Measurements from ENCODE around the gene ZBTB32.

ZBTB32 gene

GRCh38 chr19:35702223-35703012 lies 1.9 kb upstream of the ZBTB32 start:
- DNase-seq = peak; percentile 97

DNA sequence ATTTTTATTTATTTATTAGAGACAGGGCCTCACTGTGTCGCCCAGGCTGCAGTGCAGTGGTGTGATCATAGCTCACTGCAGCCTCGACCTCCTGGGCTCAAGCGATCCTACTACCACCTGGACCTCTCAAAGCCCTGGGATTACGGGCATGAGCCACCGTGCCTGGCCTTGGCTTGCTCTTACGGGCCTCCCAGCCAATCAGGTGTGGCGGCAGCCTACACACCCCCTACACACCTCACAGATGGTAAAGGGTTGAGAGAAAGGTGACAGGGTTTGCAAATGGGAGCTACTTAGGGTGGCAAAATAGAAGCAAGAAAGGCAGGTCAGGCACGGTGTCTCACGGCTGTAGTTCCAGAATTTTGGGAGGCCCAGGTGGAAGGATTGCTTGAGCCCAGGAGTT lies 1.0 kb upstream of the ZBTB32 start:
- DNase-seq = no peak

DNA sequence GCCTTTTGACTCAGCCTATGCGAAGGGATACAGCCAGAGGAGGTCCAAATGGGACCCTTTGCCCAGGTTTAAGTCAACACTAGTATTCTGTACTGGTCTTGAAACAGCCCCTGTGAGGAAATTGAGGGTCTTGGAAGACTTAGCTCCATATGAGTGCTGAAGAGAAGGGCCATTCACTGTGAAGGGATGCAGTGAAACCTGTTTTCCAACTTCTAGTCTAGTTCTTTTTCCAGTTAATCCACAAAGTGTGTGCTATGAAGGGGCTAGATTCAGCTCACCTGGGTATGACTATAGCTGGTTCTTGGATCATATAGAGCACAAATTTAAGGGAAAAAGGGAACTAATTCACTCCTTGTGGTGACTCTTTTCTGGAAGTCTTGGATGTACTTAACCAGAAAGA lies 4.0 kb downstream of the ZBTB32 start:
- DNase-seq = no peak

GRCh38 chr19:35710784-35711723 lies 6.7 kb downstream of the ZBTB32 start:
- peak; percentile 36 for DNase-seq

GRCh38 chr19:35712567-35713505 lies 8.5 kb downstream of the ZBTB32 start:
- DNase-seq = peak; percentile 55

GRCh38 chr19:35713506-35713850 lies 9.1 kb downstream of the ZBTB32 start:
- DNase-seq = no peak

- DNase-seq = no peak
Measured at GRCh38 chr19:35713904-35714495, 9.6 kb downstream of the ZBTB32 start.

DNA sequence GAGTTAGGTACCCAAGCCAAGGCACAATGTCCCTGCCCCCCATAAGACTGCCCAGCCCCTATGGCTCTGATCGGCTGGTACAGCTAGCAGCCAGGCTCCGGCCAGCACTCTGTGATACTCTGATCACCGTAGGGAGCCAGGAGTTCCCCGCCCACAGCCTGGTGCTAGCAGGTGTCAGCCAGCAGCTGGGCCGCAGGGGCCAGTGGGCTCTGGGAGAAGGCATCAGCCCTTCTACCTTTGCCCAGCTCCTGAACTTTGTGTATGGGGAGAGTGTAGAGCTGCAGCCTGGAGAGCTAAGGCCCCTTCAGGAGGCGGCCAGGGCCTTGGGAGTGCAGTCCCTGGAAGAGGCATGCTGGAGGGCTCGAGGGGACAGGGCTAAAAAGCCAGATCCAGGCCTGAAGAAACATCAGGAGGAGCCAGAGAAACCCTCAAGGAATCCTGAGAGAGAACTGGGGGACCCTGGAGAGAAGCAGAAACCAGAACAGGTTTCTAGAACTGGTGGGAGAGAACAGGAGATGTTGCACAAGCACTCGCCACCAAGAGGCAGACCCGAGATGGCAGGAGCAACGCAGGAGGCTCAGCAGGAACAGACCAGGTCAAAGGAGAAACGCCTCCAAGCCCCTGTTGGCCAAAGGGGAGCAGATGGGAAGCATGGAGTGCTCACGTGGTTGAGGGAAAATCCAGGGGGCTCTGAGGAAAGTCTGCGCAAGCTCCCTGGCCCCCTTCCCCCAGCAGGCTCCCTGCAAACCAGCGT lies 10.4 kb downstream of the ZBTB32 start:
- DNase-seq = no peak

- DNase-seq = no peak
Measured at GRCh38 chr19:35715355-35715809, 11.0 kb downstream of the ZBTB32 start.

DNA sequence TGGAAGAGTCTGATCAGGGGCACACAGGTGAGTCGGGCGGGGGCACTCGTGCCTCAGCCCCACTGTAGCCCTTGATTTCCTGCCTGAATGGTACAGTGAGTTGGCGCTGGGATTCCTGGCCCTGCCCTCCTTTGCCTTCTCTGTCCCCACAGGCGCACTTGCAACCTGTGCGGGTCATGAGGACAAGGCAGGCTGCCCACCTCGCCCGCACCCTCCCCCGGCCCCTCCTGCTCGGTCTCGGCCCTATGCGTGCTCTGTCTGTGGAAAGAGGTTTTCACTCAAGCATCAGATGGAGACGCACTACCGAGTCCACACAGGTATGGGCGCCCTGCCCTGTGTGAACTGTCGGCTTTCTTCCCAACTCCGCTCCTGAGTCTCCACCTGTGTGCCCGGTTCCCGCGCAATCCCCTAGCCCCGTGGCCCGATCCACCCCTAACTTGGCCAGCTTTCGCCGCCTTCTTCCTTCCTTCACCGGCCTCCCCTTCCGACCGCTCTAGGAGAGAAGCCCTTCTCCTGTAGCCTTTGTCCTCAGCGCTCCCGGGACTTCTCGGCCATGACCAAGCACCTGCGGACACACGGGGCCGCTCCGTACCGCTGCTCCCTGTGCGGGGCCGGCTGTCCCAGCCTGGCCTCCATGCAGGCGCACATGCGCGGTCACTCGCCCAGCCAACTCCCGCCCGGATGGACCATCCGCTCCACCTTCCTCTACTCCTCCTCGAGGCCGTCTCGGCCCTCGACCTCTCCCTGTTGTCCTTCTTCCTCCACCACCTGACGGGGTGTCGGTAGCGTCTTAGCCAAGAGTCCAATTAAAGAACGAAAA lies 11.8 kb downstream of the ZBTB32 start:
- DNase-seq = peak; percentile 19

DNA sequence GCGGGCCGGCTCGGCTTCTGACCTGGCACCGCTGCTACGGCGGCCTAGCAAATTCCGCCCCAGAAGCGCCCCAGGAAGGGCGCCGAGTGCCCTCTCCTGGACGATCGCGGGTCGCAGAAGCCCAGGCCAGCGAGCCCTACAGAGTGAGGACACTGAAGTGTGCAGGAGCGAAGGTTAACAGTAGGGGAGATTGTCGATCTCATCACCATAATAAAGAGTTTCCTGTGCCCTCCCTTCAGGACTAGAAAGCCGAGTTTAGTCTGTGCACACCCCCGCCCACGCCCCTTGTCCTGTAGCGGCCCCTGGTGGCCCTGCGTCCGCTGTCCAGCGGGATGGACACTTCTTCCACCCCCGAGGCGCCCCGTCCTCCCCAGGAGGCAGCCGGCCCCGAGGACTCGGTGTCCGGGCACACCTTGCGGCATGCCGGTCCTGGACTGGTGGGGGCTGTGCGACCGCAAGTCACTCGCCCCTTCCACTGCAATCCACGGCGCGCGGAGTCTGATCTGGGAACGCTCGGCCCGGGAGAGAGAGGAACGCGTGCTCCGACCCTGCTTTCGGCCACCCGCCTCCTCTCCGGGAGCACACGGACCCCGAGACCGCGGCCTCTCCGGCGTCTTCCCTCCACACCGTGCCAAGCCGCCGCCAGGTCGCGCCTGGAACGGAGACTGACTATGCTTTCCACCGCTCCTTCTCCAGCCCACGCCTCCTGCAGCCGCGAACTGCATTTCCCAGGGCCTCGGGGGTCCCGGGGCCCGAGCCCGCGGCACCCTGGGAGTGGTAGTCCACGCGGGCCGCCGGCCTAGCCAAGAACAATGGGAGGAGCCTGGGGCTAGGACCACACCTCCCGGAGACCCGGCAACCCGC lies 12.7 kb downstream of the ZBTB32 start:
- peak; percentile 98 for DNase-seq

- no peak for DNase-seq
Measured at GRCh38 chr19:35717665-35718344, 13.4 kb downstream of the ZBTB32 start, which contains the start of gene KMT2B. KMT2B (plus strand) TSS chr19:35718003; CDS start chr19:35718019, 16 bp downstream.

DNA sequence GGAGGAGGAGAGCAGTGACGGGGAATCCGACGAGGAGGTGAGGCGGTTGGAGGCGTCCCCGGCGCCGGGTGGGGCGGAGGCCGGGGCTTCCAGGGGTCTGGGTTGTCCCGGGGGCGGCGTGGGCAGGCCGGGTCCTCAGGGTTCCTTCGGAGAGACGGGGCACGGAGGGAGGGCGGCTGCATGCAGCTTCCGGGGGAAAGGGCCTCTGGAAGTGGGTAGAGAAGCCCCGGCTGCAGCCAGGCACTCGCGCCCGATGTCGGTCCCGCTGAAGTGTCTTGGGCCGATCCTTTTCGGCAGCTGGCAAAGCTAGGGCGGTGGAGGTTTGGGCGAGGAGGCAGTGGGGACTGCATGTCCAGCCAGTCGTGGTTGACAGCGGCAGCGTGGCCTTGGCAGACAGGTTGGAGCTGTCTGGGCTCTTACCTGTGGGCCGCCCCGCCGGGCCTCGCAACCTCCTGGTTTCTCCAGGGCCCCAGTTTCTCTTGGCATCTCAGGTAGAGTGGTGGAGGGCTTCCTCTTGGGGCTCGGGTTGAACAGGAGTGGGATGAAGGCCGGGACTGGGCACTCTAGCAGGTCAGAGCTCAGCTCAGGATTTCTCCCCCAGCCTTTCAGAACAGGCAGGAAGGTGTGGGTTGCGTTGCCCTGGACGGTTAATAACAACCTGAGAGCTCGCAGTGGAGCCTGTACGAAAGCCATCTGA lies 14.1 kb downstream of the ZBTB32 start:
- peak; percentile 39 for DNase-seq

GRCh38 chr19:35719402-35720162 lies 15.2 kb downstream of the ZBTB32 start:
- DNase-seq = no peak

DNA sequence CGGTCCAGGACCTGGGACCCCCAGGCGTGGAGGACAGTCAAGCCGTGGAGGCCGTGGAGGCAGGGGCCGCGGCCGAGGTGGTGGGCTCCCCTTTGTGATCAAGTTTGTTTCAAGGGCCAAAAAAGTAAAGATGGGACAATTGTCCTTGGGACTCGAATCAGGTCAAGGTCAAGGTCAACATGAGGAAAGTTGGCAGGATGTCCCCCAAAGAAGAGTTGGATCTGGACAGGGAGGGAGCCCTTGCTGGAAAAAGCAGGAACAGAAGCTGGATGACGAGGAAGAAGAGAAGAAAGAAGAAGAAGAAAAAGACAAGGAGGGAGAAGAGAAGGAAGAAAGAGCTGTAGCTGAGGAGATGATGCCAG lies 15.8 kb downstream of the ZBTB32 start:
- no peak for DNase-seq

- no peak for DNase-seq
Measured at GRCh38 chr19:35720648-35721047, 16.3 kb downstream of the ZBTB32 start.

- no peak for DNase-seq
Measured at GRCh38 chr19:35721374-35721773, 17.0 kb downstream of the ZBTB32 start.

GRCh38 chr19:35722461-35722860 lies 18.1 kb downstream of the ZBTB32 start:
- no peak for DNase-seq

All from CD4-positive, alpha-beta T cell treated with Interleukin-21 for 1 hour (primary cell).